ENCODE measurements around the gene PAFAH2.

PAFAH2 gene

GRCh38 chr1:26010825-26011224, 13.0 kb upstream of the PAFAH2 start:
- H3K4me3 Mint-ChIP-seq, result no peak overlapping the region
- TF ChIP-seq, protein P1, sequence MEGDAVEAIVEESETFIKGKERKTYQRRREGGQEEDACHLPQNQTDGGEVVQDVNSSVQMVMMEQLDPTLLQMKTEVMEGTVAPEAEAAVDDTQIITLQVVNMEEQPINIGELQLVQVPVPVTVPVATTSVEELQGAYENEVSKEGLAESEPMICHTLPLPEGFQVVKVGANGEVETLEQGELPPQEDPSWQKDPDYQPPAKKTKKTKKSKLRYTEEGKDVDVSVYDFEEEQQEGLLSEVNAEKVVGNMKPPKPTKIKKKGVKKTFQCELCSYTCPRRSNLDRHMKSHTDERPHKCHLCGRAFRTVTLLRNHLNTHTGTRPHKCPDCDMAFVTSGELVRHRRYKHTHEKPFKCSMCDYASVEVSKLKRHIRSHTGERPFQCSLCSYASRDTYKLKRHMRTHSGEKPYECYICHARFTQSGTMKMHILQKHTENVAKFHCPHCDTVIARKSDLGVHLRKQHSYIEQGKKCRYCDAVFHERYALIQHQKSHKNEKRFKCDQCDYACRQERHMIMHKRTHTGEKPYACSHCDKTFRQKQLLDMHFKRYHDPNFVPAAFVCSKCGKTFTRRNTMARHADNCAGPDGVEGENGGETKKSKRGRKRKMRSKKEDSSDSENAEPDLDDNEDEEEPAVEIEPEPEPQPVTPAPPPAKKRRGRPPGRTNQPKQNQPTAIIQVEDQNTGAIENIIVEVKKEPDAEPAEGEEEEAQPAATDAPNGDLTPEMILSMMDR (IDR thresholded peaks at IDR 0.05; ENCODE audit: unreplicated experiment in 3 of 3), result no peak
- no peaks in the 10 kb centered on the region for H3K36me3 Mint-ChIP-seq (ENCODE audit: low read depth)
- peaks cover 7% of the 10 kb centered on the region for H3K27me3 Mint-ChIP-seq (ENCODE audit: low read depth)
- peaks cover 23% of the 10 kb centered on the region for H3K4me1 Mint-ChIP-seq
- peak overlapping the region; percentile 11 to 56 (median 25) for H3K27ac Mint-ChIP-seq
- no peaks in the 10 kb centered on the region for H3K9me3 Mint-ChIP-seq

- Mint-ChIP-seq H3K27me3 (ENCODE audit: low read depth) (peaks cover 10% of the 10 kb centered on the region), H3K4me3 (no peak overlapping the region), H3K4me1 (peaks cover 23% of the 10 kb centered on the region), H3K9me3 (no peaks in the 10 kb centered on the region), H3K27ac (peak overlapping the region; percentile 12 to 52 (median 13)), H3K36me3 (ENCODE audit: low read depth) (no peaks in the 10 kb centered on the region)
- TF ChIP-seq, protein P1 (IDR thresholded peaks at IDR 0.05; ENCODE audit: unreplicated experiment in 3 of 3), result peak; percentile 40 to 51 (median 42)
These were observed 12.1 kb upstream of the PAFAH2 start for GRCh38 chr1:26009796-26010447.

GRCh38 chr1:26006710-26007109, 8.8 kb upstream of the PAFAH2 start:
- Mint-ChIP-seq H3K27me3 (ENCODE audit: low read depth) (peaks cover 14% of the 10 kb centered on the region), H3K9me3 (no peaks in the 10 kb centered on the region), H3K36me3 (ENCODE audit: low read depth) (no peaks in the 10 kb centered on the region), H3K4me1 (peaks cover 18% of the 10 kb centered on the region), H3K27ac (no peak overlapping the region), H3K4me3 (no peak overlapping the region)
- TF ChIP-seq, protein P1 (IDR thresholded peaks at IDR 0.05; ENCODE audit: unreplicated experiment in 3 of 3), result no peak

DNA sequence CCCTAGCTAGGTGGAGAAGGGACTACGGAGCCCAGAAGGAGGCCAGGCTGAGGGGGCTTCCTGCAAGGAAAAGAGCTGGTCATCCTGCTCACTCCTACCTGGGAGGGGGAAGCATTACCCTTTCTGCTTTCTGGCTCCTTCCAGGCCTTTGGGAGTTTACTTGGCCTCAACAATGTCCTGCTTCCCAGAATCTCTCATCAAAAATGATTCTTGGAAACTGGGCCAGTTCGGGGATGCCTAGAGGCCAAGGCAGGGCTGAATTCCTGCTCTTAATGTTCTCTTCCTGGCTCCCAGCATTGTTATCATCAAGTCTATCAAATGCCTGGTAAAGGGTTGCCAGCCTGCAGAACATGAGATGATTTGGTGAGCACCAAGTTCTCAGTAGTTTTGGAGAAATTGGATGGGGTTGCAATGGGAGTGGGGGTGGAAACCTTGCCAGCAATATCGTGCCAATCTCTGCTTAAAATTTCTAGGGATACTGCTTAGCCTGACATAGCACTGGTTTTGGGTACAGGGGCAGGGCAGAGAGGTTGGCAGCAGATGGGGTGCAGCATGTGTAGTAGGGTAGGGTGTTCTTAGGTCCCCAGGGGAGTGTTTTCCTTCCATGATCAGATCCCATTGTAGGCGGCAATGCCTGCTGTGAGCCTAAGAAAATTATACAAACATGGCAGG, 7.7 kb upstream of the PAFAH2 start:
- Mint-ChIP-seq H3K9me3 (no peaks in the 10 kb centered on the region), H3K27ac (peak overlapping the region in 1 of 3 experiments; percentile 35), H3K4me1 (peaks cover 12% of the 10 kb centered on the region), H3K4me3 (no peak overlapping the region), H3K36me3 (ENCODE audit: low read depth) (no peaks in the 10 kb centered on the region), H3K27me3 (ENCODE audit: low read depth) (peaks cover 9% of the 10 kb centered on the region)
- TF ChIP-seq, protein P1 (IDR thresholded peaks at IDR 0.05; ENCODE audit: unreplicated experiment in 3 of 3), result no peak

- Mint-ChIP-seq H3K9me3 (no peaks in the 10 kb centered on the region), H3K36me3 (ENCODE audit: low read depth) (no peaks in the 10 kb centered on the region), H3K27ac (no peak overlapping the region), H3K27me3 (ENCODE audit: low read depth) (peaks cover 13% of the 10 kb centered on the region), H3K4me3 (no peak overlapping the region), H3K4me1 (peaks cover 18% of the 10 kb centered on the region)
- TF ChIP-seq, protein P1 (IDR thresholded peaks at IDR 0.05; ENCODE audit: unreplicated experiment in 3 of 3), result no peak
These were observed 5.9 kb upstream of the PAFAH2 start for GRCh38 chr1:26003756-26004155.

Data from nephron (organoid).